RPMI7951 (cell line): ENCODE results near the gene TRIM29. TPM values are rescaled to one million over a fixed set of nuclear protein-coding genes. Genes with fewer than 3 reads are reported as not detected.

Source experiments
- DNase-seq: peaks from one replicate; pipeline ENCODE4 v3.0.0-alpha.2; 2012; ENCODE audit warnings: low read depth
- total RNA-seq: library from RNA; depleted of rRNA; stranded (reverse); fragments of >200 nt; shearing (Covaris generic); gene quantifications from 2 replicates; pipeline ENCODE4 v1.2.3, GENCODE V29; 2014

The TRIM29 gene
- total RNA-seq, 1 experiment from 2014 or later, result not detected

DNA sequence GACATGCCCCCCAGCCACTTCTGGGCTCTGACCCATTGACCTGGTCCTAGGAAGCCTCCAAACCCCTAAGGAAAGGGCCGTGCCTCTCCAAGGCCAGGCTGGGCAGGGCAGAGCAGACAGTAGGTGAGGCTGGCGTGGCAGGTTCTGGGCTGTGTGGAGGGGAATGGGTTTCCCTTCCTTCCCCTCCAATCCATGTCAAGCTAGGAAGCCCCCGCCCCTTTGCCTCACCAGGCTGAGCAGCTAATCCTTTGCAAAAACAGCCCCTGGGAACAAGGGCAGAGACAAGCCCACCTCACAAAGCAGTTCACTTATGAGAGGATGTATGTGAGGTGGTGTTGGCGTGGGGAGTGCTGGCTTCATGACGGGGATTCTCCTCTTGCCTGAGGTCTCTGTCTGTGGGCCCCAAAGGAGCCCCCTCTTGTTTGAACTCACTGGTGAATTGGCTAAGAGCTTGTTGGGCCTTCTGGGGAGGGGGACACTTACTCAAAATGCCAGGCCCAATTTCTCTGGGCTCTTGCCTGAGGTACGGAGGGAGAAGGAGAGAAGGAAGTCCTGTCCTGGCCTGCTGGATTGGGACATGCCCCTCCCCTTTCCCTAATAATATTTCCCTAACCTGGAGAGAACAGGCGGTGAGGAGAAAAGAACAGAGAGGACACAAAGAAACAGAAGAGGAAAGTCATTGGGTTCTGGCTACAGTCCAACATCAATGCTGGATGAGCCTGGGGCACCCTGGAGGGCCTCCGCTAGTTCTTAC, 1.6 kb upstream of the TRIM29 start:
- no peak for DNase-seq

GRCh38 chr11:120137187-120137610, 714 bp downstream of the TRIM29 start:
- no peak for DNase-seq

GRCh38 chr11:120136356-120136755, 1.6 kb downstream of the TRIM29 start:
- no peak for DNase-seq

DNA sequence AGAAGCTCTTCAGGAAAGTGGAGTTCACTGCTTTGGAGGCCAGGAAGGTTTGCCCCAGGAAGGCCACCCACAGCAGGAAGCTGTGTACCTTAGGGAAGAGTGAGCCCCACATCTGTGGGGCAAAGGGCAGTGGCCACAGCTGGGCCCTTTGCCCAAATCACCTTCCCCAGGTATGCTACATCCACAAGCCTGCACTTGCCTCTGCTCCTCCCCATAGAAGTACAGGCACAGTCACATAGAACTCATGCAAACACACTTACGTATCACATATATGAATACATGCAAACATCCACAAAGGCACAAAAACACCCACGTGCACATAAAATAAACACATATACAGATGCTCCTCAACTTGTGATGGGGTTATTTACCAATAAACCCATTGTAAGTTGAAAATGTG, 2.1 kb downstream of the TRIM29 start:
- no peak for DNase-seq

DNA sequence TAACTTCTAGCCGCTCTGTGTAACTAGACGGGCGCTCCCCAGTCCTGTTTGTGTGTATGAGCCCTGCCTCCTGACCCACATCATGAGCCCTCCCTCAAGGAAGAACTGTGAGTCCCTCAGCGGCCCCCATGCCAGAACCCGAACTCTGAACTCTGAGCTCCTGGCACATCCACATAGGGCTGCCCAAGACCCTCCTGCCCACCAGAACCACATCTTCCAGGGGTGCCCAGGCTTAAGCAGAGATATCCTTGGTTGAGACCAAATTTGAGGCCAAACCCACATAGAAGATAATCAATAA, 3.0 kb downstream of the TRIM29 start:
- DNase-seq, result no peak

GRCh38 chr11:120134106-120134930, 3.6 kb downstream of the TRIM29 start:
- no peak for DNase-seq

- DNase-seq, result no peak
Measured at GRCh38 chr11:120133216-120134105, 4.5 kb downstream of the TRIM29 start.

DNA sequence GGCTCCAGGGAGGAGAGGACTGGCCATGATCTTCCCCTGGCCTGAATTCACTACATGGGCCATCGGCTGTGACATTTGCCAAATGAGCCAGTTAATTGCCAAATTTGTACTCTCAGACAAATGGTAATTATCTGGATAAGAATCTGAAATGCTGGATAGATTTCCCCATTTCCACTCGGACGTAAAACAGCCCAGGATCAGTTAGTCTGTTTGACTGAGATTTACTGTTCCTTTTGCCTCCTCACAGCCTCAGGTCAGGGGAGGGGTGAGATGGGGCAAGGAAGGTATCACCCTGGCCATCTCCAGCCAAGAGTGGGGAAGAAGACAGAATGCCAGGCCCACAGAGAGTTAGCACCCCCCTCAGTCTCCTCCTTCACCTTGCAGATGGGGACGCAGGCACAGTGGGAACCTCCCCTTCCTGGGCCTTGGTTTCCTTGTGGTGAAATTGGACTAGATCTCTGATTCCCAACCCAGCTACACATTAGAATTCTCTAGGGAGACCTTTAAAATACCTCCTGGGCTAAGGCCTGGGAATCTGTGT, 5.2 kb downstream of the TRIM29 start:
- DNase-seq, result no peak

DNA sequence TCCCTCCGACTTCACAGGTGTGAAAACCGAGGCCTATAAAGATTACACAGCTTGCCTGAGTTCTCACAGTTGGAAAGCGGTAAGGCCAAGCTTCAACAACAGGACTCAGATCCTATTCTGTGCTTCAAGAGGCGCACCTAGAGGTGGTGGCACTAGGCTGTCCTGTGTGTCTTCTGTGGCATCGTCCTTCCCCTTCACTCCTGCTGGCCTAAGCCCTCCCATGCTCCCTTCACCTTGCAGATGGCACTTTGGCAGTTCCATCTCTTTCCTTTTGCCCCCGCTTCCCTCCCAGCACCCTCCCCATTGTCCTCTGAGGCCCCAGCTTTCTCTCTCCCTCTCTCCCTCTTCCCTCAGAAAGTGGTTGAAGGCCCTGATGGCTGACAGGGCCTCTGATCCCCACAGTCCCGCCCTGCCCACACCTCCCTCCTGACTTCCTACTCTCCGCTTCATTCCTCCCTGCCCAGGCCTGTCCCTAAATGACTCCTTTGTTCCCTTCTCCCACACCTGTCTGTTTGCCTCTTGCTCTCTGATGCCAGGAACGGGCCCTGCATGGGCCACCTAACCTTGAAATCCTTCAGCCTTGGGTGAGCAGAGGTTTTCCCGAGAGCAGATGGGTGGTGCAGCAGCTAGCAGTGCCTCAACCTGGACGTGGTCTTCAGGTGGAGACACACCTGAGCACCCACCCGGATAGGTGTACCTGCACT, 5.8 kb downstream of the TRIM29 start:
- DNase-seq, result no peak

DNA sequence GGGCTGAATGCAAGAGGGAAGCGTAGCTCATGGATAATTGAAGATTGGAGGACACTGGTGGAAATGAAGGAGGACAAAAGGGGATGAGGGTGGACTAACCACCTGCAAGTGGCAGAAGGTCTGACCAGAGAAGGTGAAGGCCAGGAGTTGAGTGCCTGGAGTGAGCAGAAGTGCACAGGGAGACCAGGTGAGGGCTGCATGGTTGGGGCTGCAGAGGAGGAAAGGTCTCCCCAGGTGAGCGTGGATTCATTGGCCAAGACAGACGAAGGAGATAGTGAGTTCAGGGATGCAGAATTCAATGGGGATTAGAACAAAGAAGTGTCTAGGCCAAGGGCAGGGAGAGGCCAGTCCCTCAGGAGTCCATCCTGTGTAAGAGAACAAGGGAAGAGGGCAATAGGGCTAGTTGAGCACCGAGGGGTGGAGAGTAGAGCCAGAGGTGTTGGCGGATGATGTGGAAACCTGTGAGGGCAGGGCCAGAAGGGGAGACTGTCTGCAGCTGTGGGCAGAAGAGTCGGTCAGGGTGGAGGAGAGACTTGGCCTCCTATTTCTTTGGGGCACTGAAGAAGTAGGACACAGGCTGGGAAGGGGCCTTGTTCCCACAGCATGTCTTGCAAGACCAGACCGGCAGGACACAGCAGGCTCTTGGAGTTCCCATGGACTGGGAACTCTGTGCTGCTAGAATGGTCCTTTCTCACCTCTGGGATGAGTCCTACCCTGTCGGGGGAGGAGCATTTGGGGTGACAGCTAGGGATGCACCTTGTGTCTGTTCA, 6.7 kb downstream of the TRIM29 start:
- DNase-seq, result no peak

GRCh38 chr11:120130176-120130980, 7.5 kb downstream of the TRIM29 start:
- no peak for DNase-seq

DNA sequence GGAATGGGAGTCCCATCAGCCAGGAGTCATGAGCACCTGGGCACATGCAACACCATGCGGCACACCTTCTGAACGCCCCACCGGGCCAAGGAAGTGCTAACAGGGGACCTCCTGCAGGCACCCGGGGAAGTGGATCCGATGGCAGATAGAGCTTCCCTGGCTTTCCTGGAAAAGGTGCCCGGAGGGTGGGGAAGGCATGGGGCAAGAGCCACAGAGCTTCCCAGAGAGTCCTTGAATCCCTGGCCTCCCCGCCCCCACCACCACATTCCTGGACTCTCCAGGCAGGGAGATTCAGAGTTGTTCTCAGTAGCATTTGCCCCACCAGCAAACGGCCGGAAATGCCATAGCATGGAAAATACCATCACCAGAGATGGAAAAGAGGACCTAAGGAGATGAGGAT, 8.3 kb downstream of the TRIM29 start:
- no peak for DNase-seq

- peak; percentile 42 for DNase-seq
Measured at GRCh38 chr11:120128392-120129119, 9.4 kb downstream of the TRIM29 start.

- DNase-seq, result no peak
Measured at GRCh38 chr11:120127236-120127635, 10.7 kb downstream of the TRIM29 start.

DNA sequence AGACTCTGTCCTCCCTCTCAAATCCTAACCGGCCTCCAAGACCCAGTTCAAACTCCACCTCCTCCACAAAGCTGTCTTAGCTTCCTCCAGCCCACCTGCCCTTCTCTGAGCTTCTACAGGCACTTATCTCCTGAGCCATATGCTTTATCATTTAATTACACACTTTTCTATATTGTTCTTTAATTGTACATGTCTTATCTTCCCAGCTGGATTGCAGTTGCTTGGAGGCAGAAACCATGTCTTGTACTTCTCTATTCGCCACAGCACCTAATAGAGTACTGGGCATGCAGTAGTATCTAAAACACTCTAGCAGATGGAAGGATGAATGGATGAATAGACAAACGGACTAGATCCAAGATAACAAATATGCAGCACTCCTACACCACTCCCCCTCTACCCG, 11.3 kb downstream of the TRIM29 start:
- DNase-seq, result no peak

DNA sequence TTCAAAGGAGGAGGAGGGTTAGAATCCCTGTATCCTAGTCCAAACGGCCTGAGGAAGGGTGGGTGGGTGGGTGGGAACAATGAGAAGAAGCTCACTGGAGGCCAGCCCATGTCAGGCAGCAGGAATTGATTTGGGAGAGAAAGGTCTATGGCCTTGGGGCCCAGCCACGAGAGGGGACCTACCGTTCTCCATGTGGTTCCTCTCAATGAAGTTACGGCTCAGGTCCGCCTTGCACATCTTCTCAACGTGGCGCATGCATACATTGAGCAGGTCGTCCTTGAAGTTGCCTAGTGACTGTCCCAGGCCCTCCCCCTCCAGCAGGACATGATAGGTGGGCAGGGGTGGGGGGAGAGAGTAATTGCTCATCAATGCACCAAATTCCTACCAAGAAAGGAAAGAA, 12.4 kb downstream of the TRIM29 start:
- no peak for DNase-seq

DNA sequence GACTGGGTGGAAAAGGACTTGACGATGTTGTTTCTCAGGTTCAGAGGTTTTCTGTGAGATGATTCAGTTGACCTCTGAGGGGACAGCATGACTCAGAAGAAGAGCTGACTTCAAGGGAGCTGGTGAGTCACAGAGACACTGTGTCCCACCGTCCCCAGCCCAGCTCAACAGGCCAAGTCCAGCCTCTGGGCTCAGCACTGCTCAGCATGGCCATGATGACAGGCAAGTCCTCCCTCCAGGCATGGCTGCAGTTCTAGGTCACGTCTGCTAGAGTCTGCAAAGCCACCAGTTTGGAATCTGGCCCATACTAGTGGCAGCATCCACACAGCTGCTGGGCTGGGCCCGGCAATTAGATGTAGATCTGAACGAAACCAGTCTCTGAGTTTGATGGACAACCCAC, 12.9 kb downstream of the TRIM29 start:
- peak; percentile 93 for DNase-seq

- DNase-seq, result no peak
Measured at GRCh38 chr11:120124355-120124754, 13.6 kb downstream of the TRIM29 start.

DNA sequence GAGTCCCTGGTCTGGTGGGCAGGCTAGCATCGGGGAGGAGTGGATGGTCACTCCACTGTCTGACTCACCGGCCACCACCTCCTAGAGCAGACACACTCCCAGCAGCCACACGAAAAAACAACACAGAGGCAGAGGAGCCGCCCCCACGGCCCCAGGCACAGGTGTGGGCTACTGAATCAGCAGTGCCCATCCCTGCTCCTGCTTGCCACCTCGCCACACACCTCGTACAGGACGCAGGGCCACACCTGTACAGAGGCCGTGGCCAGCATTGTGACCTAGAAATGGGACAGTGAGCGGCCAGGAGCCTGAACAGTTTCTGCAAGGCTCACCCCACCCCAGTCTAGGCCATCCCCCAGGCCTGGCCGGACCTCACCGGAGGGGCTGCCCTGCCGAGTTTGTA, 14.0 kb downstream of the TRIM29 start:
- DNase-seq, result peak; percentile 34
